ENCODE measurements around the gene CFLAR. TPM values are rescaled to one million over a fixed set of nuclear protein-coding genes. Genes with fewer than 3 reads are reported as not detected.

The CFLAR gene
- total RNA-seq, 4 donors from 2014 or later: 176 to 217 (median 201) TPM

DNA sequence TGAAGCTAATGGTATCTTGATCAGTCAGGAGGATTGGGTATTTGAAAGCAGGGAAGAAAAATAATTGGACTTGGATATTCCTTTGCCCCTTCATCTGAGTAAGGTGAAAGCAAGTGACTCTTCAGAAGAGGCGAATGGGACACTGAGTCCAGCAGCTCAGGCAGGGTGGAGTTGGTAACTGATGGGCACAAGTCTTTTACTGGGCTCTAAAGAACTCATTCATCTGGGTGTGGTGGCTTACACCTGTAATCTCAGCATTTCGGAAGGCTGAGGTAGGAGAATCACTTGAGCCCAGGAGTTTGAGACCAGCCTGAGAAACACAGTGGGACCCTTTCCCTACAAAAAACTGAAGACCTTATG is 11.2 kb downstream of the CFLAR start:
- intact Hi-C loops (cut with DNase I; ENCODE audit: low total_unique reads): no loop called here
- no peak for DNase-seq
- Histone ChIP-seq H3K27me3 (no peaks in the 10 kb centered on the region), H3K36me3 (no peaks in the 10 kb centered on the region), H3K4me1 (peaks cover 0 to 13% of the 10 kb centered on the region in 2 donors), H3K27ac (peak overlapping the region; percentile 58 to 80), H3K4me3 (no peak overlapping the region), H3K9me3 (no peaks in the 10 kb centered on the region)
- no peak for TF ChIP-seq POLR2A (IDR thresholded peaks at IDR 0.05)
- TF ChIP-seq, protein P1, sequence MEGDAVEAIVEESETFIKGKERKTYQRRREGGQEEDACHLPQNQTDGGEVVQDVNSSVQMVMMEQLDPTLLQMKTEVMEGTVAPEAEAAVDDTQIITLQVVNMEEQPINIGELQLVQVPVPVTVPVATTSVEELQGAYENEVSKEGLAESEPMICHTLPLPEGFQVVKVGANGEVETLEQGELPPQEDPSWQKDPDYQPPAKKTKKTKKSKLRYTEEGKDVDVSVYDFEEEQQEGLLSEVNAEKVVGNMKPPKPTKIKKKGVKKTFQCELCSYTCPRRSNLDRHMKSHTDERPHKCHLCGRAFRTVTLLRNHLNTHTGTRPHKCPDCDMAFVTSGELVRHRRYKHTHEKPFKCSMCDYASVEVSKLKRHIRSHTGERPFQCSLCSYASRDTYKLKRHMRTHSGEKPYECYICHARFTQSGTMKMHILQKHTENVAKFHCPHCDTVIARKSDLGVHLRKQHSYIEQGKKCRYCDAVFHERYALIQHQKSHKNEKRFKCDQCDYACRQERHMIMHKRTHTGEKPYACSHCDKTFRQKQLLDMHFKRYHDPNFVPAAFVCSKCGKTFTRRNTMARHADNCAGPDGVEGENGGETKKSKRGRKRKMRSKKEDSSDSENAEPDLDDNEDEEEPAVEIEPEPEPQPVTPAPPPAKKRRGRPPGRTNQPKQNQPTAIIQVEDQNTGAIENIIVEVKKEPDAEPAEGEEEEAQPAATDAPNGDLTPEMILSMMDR (IDR thresholded peaks at IDR 0.05): no peak

DNA sequence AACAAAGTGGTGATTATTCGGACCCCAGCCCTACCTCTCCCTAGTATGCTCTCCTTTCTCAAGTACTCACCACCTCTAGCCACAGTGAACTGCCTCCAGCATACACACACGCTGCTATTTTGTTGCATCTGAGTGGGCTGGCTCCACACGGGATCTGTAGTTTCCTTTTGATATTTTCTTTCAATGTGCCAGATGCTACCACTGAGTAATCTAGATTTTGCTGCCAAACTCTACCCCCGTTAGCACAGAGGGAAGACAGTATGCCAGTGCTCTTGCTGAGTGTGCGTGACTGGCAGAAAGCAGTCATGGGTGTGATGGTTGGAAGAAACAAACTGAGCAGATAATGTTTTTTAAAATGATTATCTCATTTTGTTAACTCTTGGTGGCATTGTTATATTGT is 11.6 kb downstream of the CFLAR start:
- Histone ChIP-seq H3K9me3 (no peaks in the 10 kb centered on the region), H3K36me3 (no peaks in the 10 kb centered on the region), H3K4me1 (peaks cover 0 to 13% of the 10 kb centered on the region in 2 donors), H3K27ac (peak overlapping the region; percentile 58 to 80), H3K4me3 (no peak overlapping the region), H3K27me3 (no peaks in the 10 kb centered on the region)
- DNase-seq: no peak
- TF ChIP-seq, protein P1 (IDR thresholded peaks at IDR 0.05): no peak
- no peak for TF ChIP-seq POLR2A (IDR thresholded peaks at IDR 0.05)
- intact Hi-C loops (cut with DNase I; ENCODE audit: low total_unique reads): no loop called here

- intact Hi-C loops (cut with DNase I; ENCODE audit: low total_unique reads): no loop called here
- TF ChIP-seq, protein P1 (IDR thresholded peaks at IDR 0.05): no peak
- no peak for TF ChIP-seq POLR2A (IDR thresholded peaks at IDR 0.05)
- H3K9me3 ChIP-seq: no peaks in the 10 kb centered on the region
- no peak overlapping the region for H3K4me3 ChIP-seq
- H3K36me3 ChIP-seq: no peaks in the 10 kb centered on the region
- no peak for DNase-seq
- peaks cover 0 to 13% of the 10 kb centered on the region in 2 donors for H3K4me1 ChIP-seq
- H3K27me3 ChIP-seq: no peaks in the 10 kb centered on the region
- peak overlapping the region in 1 of 2 donors; percentile 80 for H3K27ac ChIP-seq
These were observed 12.1 kb downstream of the CFLAR start for GRCh38 chr2:201128033-201128432.

DNA sequence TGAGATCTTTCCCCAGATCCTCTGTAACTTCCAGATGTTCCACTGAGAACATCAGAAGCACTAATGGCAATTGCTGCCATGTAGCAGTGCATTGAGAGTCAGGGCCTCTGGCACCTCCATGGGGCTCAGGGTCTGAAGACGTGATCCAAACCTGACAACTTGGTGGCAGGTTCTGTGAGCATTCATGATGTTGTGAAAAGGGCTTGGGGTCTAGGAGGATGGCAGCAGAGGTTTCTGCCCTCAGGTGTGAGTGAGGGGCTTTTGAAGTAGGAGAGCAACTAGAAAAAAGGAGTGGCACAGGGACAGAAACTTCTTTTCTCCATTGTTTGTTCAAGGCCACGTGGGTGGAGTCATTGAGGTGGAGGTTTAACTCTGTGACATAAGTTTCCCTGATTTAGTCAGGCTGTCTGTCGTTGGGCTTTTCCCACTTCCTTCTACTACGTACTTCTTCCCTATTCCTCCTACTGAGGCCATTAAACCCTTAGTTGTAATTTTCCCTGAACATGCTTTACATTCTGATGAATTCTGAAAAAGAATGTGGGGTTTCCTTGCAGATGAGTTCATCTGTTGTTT is 13.1 kb downstream of the CFLAR start:
- DNase-seq: no peak
- peaks cover 0 to 13% of the 10 kb centered on the region in 2 donors for H3K4me1 ChIP-seq
- intact Hi-C loops (cut with DNase I; ENCODE audit: low total_unique reads): no loop called here
- no peaks in the 10 kb centered on the region for H3K9me3 ChIP-seq
- H3K27ac ChIP-seq: peak overlapping the region; percentile 52 to 80
- no peaks in the 10 kb centered on the region for H3K27me3 ChIP-seq
- H3K36me3 ChIP-seq: no peaks in the 10 kb centered on the region
- TF ChIP-seq, protein P1 (IDR thresholded peaks at IDR 0.05): no peak
- no peak for TF ChIP-seq POLR2A (IDR thresholded peaks at IDR 0.05)
- H3K4me3 ChIP-seq: no peak overlapping the region

DNA sequence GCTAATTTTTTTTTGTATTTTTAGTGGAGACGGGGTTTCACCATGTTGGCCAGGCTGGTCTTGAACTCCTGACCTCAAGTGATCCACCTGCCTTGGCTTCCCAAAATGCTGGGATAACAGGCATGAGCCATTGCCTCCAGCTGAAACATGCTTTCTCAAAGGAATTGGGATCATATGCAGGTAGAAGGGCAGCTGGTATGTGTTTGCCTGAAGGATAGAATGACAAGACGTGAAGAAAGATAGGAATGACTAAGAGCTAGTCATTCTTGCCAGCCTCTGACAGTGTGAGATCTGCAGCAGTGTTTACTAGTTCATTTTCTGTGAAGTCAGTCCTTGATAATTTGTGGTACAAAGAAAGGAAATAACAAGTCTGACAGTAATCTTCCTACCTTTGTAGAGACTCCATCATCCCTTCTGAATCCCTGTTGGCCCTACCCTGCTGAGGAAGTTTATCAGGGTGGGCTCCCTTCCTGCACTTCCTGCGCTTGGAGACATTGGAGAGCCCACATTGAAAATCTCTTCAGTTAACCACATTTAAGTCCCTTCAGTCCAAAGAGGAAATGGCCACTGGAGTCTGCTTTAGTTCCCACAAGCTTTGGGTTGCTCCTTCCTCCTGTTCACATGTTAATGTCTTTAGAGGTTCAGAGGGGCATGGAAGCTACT is 14.7 kb downstream of the CFLAR start:
- intact Hi-C loops (cut with DNase I; ENCODE audit: low total_unique reads): no loop called here
- no peak overlapping the region for H3K4me3 ChIP-seq
- no peaks in the 10 kb centered on the region for H3K27me3 ChIP-seq
- no peak for TF ChIP-seq POLR2A (IDR thresholded peaks at IDR 0.05)
- TF ChIP-seq, protein P1 (IDR thresholded peaks at IDR 0.05): no peak
- DNase-seq: no peak
- H3K27ac ChIP-seq: peak overlapping the region; percentile 53 to 80
- H3K36me3 ChIP-seq: no peaks in the 10 kb centered on the region
- no peaks in the 10 kb centered on the region for H3K9me3 ChIP-seq
- peaks cover 0 to 13% of the 10 kb centered on the region in 2 donors for H3K4me1 ChIP-seq

All from uterus (tissue), 4 donors.